Right ventricle myocardium inferior (tissue), 1 donor: ENCODE data around the gene SERPINB10. TPM values are rescaled to one million over a fixed set of nuclear protein-coding genes. Genes with fewer than 3 reads are reported as not detected.
A peak's percentile ranks its signal among the peaks of the same experiment; 100 is the strongest.
"Not testable (repeated sequence)": the region's sequence is repeated elsewhere in the genome, so short reads cannot be mapped to it uniquely, and the experiment has no call there.

Source experiments
- ATAC-seq: fragments of 200-7000 bp; cut with Tn5 transposase; one replicate; pipeline ENCODE4 v1.9.1; 2020; ENCODE audit warnings: mild to moderate bottlenecking, moderate library complexity
- DNase-seq: peaks from one replicate; pipeline ENCODE4 v3.0.0; 2021; ENCODE audit errors: missing footprints
- intact Hi-C: fragments of 100-400 bp; cut with DNase I; formaldehyde crosslinking; loops from one replicate; pipeline ENCODE4 v1.11.0; 2022
- total RNA-seq: library from RNA; stranded (reverse); fragmentation: NEBNext Ultra II Directional; extraction: Animal tissue kit (Norgen Biotek cat#: 25700); gene quantifications from one replicate; pipeline ENCODE4 v1.2.1, GENCODE V29; 2021
- donor health status: DM: no; HTN: yes; CAD: no; lungs with severe emphysema.

The SERPINB10 gene
- total RNA-seq, 1 donor from 2014 or later, result not detected

DNA sequence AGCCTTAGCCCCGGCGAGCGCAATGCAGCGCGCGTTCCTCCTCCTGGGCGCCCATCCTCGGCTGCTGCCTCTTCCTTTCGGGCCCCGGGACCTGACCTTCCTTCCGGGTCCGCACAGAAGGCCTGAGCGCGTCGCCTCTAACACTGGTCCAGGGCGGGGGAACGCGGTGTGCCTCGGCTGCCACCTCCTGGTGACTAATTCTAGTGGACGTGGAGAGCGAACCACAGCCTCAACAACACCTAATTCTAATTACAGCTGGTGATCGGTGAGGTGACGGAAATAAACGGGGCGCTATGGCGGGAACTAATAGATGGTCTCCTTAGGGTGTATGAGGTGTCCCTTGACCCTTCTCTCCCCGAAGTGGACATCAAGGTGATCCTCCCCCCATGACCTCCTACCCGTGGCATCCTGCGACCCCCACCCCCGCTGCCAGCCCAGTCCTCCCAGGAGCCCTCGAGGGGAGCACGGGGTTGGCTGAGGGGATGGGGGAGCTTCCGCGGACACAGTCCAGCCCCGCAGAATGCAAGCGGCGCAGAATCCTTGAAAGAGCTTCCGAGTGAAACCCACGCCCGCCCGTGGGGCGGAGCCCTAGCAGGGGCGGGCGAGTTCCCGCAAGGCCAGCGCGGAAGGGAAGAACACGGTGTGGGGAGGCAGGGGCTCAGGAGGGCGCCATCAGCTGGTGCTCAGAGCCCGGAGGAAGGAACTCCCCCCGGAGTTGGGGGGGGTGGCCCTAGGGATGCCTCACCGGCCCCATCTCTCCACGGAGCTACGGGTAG, 28.6 kb downstream of the SERPINB10 start:
- intact Hi-C loops, result loop anchor here (1.0 to 2.0 kb wide), 2 partner anchors 112 to 418 kb away; no protein-coding TSS in a partner anchor
- peak; percentile 99 for ATAC-seq
- peak; percentile 96 for DNase-seq

DNA sequence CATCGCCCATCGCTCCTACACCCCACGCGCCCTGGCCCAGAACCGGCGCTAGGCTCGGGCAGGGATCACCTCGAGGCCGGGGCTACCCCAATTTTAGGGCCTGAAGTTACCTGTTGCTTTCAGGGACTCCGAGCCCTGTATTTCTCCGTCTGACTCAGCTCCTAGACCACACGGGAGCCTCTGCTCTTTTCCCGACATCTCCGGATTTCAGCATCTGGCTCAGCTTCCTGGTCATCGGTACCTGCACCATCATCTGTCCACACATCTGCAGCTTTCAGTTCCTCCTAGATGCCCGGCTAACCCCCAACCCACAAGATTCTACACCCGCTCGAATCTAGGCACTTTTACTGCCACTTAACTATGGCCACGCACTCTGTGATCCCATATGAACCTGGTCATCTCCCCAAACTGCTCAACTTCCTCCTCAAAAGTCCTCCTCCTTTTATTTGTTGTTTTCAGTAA, 29.2 kb downstream of the SERPINB10 start:
- intact Hi-C loops, result loop anchor here (1.0 to 2.0 kb wide), 2 partner anchors 113 to 418 kb away; no protein-coding TSS in a partner anchor
- no peak for ATAC-seq
- DNase-seq, result no peak

DNA sequence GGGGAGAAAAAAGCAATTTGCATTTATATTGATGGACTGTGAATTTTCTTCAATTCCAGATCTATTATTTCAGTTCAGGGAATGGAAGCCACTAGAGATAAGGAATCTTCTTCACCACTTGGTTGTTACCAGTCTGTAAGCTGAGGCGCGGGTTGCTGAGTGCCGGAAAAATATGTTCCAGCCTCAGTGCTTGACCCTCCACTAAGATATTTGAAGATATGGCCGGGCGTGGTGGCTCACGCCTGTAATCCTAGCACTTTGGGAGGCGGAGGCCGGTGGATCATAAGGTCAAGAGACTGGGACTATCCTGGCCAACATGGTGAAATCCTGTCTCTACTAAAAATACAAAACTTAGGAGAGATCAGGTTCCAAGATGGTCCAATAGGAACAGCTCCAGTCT, 32.2 kb downstream of the SERPINB10 start:
- DNase-seq, result no peak
- intact Hi-C loops, result no loop called here
- no peak for ATAC-seq

DNA sequence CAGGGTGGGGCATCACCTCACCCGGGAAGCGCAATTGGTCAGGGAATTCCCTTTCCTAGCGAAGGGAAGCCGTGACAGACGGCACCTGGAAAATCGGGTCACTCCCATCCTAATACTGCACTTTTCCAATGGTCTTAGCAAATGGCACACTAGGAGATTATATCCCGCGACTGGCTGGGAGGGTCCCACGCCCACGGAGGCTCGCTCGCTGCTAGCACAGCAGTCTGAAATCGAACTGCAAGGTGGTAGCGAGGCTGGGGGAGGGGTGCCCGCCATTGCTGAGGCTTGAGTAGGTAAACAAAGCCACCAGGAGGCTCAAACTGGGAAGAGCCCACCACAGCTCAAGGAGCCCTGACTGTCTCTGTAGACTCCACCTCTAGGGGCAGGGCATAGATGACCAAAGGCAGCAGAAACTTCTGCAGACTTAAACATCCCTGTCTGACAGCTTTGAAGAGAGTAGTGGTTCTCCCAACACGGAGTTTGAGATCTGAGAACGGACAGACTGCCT, 32.8 kb downstream of the SERPINB10 start:
- ATAC-seq, DNase-seq, intact Hi-C loops: not testable (repeated sequence)

DNA sequence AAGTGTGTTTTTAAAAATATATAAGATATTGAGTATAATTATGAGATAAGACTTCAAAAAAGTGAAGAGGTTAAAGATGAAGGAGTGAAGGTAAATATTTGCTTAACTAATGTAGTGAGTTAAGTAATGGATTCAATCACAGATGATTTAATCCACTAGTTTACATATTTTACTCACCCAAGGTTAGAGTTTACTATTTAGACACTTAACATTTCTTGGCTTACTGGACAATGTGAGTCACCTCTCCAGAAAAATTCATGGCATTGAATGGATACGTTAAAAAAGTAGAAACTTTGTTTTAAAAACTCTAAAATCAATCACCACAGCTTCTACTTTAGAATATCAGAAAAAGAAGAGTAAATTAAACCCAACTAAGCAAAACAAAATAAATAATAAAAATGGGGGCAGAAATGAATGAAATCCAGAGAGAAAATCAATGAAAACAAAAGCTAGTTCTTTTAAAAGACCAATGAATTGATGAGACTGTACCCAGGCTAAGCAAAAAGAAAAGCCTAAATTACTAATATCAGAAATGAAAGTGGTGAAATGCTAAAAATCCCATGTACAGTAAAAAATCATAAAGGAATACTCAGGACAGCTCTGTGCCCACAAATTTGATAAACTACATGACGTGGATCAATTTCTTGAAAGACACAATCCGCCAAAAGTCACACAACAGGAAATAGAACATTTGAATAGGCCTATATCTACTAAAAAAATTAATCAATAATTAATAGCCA, 39.5 kb downstream of the SERPINB10 start:
- intact Hi-C loops, result no loop called here
- no peak for DNase-seq
- ATAC-seq, result no peak

DNA sequence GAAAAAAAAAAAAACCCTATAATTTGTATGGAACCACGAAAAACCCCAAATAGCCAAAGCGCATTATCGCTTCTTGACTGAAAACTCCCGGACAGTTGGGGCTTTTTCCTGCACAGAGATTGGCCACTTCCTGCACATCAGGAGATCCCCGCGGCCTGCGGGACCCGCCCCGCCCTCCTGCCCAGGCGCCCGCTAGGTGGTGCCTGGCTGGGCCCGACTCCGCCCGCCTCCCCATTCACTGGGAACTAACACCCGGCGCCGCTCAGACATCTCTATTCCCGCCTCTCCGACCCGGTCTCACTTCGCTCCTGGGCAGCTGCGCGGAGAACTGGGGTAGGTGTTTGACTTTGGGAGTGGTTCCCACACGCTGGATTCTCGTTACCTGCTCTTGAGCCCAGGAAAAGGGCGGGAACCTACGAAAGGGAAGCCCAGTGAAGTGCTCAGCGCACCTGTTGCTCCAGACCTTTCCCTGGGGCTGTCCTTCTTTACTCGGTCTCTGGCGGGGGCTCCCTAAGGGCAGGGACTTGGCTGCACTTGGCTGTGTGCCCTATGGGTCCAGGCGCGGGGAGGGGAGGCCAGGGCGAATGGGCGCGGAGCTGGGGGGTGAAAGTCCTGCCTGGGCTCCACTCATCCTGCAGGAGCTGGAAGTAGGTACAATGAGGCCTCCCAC, 41.4 kb downstream of the SERPINB10 start, which contains the start of gene HMSD:
TSS of gene HMSD (plus strand) at position 234 of the 670 bp plus-strand sequence. CDS start 4,155 bp downstream, outside the sequence.
- ATAC-seq, result peak; percentile 90
- peak; percentile 81 for DNase-seq
- intact Hi-C loops, result no loop called here

DNA sequence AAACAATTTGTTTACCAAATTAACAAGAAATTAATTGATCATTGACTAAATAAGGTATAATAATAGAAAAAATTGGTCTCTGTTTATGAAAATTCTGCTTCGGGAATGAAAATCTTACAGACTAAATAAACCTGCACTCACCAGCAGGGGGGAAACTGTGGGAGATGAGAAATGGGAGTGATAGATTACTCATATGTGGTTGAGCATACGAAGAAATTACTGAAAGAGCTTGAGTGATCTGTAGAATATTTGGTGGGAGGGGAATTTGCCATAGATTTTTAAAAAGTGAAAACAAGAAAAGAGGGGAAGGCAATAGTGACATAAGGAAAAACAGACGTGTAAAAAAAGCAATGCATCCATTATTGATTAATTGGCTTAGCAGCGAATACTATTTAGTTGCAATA, 43.5 kb downstream of the SERPINB10 start:
- no peak for ATAC-seq
- intact Hi-C loops, result no loop called here
- no peak for DNase-seq

DNA sequence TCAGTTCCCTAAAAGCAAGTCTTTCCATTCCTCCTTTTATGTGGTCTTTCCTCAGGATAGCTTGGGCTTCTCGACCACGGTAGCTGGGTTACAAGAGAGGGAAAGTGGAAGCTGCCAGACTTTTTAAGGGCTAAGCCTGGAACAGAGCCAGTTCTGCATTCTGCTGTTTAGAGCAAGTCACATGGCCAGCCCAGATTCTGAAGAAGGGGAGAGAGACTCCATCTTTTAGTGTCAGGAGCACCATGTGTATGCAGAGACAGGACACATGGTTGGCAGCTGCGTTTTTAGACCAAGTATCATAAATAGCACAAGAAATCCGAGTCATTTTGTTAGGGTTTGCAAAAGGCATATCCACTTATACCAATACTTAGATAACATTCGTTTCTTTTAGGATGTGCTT, 46.1 kb downstream of the SERPINB10 start:
- intact Hi-C loops, result no loop called here
- DNase-seq (no peak), ATAC-seq (no peak)

DNA sequence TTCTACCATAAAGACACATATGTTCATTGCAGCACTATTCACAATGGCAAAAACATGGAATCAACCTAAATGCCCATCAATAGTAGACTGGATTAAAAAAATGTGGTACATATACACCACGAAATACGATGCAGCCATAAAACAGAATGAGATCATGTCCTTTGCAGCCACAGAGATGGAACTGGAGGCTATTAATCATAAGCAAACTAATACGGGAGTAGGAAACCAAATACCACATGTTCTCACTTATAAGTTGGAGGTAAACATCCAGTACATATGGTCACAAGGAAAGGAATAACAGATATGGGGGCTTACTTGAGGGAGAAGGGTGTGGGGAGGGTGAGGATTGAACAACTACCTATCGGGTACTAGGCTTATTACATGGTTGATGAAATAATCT, 49.0 kb downstream of the SERPINB10 start:
- no peak for DNase-seq

DNA sequence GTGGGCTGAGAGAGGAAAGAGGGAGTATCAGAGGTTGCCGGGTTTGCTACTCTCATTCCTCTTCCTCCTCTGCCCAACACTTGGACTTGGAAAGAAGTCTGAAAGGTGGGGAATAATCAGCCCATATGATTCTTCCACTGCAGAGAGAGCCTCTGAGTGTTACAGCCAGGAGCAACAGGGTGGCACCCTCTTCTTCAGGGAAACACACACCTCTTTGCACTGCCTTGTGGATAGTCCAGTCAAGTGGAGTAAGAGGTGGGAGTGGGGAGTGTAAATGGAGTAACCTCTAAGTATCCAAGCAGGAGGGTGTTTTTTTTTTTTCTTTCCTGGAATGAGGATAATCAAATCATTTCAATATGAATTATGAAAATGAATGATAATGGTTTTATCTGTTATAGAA, 53.1 kb downstream of the SERPINB10 start:
- no peak for ATAC-seq
- no peak for DNase-seq
- intact Hi-C loops, result no loop called here

More for the DNA sequence above, 49.0 kb downstream of the SERPINB10 start:
- ATAC-seq, result no peak
- intact Hi-C loops, result no loop called here

DNA sequence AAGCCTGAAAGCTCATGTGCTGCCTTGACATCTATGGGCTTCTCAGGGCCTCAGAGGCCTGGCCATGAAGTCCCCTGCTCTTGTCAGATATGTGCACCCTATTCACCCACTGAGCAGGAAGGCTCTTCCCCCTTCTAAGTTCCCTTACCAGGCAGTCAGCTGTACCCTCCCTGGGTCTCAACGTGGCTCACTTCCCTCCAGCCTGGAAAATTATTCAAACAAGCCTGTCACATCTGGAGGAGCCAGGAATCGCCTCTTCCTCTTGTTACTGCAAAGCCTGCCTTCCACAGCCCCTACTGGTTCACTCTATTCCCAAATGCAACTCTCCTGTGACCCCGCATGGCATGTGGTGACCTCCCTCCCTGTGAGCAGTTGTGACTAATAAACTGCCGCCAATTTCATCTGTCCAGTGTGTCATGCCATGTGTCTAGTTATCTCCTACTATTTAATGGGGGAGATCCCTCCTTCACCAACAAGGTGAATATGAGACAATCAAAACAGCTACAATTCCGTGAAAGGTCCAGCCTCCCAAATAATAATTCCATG, 53.8 kb downstream of the SERPINB10 start:
- DNase-seq, result no peak
- peak; percentile 37 for ATAC-seq
- intact Hi-C loops, result no loop called here

DNA sequence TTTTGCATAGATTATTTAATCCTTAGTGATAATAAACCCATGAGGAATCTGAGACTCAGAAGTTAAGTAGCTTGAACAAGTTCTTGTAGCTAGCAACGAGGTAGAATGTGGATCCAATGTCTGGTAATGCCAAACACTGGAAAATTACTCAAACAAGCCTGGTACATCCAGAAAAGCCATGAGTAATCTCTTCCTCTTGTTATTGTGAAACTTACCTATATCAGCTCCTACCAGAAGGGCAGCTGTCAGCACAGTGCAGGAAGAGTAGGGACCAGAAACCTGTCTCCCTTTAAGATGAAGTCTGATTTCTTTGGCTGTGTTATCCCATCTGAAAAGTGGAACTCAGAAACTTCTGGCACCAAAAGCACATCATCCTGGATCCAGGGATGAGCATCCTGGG, 54.4 kb downstream of the SERPINB10 start:
- intact Hi-C loops, result loop anchor here (2.0 kb wide), 1 partner anchor 17 kb away; no protein-coding TSS in a partner anchor
- no peak for DNase-seq
- no peak for ATAC-seq

DNA sequence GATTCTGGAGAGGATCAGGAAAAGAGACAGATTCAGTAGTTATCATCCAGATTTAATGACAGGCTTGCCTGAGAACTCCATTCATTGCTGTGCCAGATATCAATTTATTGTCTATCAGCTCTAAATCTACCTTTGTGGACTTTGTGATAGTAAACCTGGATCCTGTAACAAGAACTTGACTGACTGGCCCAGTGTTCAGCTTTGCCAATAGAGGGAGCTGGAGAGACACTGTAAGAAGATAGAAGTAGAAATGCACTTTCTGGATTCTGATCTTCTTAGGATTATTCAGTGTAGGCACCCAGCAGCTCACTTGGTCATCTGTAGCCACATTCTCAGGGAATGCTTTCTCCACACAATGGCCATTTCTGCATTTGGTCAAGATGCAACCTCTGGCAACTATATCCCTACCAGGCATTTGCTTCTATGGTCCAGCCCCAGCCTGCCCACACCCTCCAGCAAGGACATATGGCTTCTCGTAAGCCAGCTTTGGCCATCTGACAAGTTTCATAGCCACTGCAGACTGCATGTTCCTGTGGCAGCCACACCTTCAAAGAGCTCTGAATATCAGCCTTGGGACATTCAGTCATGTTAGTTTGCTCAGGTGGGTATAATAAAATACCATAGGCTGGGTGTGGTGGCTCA, 56.0 kb downstream of the SERPINB10 start:
- intact Hi-C loops, result loop anchor here (2.0 kb wide), 2 partner anchors 15 to 31 kb away; no protein-coding TSS in a partner anchor
- ATAC-seq (no peak), DNase-seq (no peak)

DNA sequence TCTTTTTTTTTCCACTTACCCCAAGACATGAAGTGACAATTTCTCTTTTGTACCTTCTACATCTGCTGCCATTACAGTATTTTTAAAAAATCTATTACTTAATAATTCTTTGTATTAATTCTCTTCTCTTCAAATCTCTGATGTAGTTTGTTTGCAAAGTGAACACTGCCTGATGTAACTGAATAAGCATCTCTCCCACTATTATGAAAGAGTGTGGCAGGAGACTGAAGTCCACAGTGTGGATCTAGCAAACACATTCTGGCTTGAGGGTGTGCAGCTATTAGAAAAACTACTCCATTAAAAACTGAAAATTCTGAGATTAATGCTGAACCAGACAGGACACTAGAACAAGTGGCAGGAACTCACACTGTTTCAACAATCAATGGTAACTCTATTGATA, 57.1 kb downstream of the SERPINB10 start:
- DNase-seq, result no peak
- intact Hi-C loops, result loop anchor here (2.0 kb wide), 1 partner anchor 30 kb away; no protein-coding TSS in a partner anchor

DNA sequence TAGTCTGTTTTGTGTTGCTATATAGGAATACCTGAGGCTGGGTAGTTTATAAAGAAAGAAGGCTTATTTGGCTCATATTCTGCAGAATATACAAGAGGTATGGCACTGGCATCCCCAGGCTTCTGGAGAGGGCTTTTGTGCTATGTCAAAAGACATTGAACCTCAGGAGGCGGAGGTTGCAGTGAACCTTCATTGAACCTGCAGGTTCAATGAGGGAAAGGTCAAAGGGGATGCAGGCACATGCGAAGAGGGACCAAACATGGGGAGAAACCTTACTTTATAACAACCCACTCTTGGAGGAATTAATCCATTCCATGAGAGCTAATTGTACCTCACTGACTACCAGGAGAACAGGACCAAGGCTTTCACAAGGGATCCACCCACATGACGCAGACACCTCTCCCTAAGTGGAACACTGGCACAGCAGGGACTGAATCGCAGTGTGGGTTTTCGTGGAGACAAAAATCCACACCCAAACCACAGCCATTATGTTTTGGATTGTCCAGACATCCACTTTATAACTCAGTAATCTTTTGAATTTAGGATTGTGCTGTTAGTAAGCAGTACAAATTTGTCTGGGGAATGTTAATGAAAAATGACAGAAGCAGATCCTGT, 58.1 kb downstream of the SERPINB10 start:
- intact Hi-C loops, result loop anchor here (2.0 kb wide), 1 partner anchor 29 kb away; no protein-coding TSS in a partner anchor
- ATAC-seq (no peak), DNase-seq (no peak)

More for the DNA sequence above, 57.1 kb downstream of the SERPINB10 start:
- ATAC-seq, result no peak

DNA sequence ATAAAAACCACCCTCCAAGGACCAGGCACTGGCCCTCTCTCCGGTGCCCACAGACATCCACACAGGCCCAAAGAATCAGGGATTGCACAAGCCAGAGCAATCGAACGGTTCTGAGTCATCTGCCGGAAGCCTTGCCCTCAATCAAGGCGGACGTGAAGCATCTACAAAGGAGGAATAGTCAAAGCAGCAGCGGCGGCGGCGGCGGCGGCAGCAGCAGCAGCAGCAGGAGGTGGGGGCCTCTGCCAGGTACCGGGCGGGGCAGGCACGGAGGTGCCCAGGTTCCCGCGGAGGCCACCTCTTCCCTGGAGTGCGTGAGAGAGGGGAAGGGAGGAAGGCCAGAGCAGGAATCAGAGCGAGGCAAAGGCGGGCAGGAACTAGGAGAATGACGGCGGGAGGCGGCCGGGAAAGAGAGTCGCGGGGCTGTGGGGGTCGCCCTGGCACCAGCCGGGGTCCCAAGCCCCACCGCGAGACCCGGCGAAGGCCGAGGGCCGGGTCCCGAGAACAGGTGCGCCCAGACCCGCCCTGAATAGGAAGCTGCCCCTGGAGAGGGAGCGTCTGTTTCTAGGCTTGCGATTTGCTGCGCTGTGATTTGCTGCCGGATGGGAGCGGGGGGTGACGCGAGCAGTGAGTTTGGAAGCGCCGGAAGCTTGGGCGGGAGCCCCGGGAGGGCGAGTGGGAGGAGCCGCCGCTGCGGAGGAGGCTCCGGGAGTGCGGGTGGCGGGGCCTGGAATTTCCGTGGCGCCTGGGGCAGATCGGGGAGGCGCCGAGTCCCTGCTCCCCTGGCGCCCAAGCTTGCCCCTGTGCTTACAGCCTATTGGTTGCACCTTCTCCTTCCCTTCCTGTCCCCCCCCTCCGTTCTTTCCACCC, 62.4 kb downstream of the SERPINB10 start, which contains the start of gene SERPINB8:
TSS of gene SERPINB8 (plus strand) at position 140 of the 867 bp plus-strand sequence. CDS start 8,228 bp downstream, outside the sequence.
- ATAC-seq (peak; percentile 99), DNase-seq (peak; percentile 97)
- intact Hi-C loops, result no loop called here
